Retina (tissue), 1 donor: ENCODE data around the gene DVL1.
A peak's percentile ranks its signal among the peaks of the same experiment; 100 is the strongest.
"Not testable (repeated sequence)": the region's sequence is repeated elsewhere in the genome, so short reads cannot be mapped to it uniquely, and the experiment has no call there.

Experiments used
- DNase-seq: peaks from one replicate; pipeline ENCODE4 v3.0.0-alpha.2; 2016

Gene DVL1

DNA sequence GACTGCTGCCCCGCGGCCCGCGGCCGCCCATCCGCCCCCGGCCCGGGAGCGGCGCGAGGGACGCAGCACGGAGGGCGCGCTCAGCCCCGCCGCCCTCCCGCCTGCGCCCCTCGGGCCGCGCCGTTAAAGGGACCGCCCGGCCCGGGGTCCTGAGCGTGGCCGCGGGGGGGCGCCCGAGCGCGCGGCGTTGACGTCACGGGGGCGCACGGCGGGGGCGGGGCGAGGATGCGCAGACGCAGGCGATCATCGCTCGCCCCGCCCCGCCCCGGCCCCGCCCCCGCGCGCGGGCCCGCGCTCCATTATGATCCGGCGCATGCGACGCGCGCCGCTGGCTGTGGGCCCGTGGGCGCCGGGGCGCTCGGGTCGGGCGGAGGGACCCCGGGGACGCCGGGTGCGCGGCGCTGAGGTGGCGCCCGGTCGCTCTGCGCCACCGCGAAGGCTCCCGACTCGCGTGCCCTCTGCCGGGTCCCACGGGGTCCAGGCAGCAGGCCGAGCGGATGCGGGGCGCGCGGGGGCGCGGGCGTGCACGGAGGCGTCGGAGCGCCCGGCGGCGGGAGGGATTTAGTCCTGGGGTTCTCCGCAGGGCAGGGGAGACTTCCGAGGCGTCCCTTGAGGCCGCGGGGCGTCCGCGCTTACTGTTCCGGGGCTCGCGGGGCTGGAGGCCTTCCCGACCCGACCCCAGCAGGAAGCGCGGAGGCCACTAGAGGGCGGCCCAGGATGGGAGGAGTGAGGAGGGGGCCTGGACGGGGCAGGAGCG lies at the start of gene DVL1:
TSS of gene DVL1 (minus strand) at position 163 of the 757 bp plus-strand sequence. CDS start 353 bp downstream, outside the sequence.
- DNase-seq, result peak; percentile 88

GRCh38 chr1:1398677-1399186 lies 49.5 kb upstream of the DVL1 start:
- no peak for DNase-seq

DNA sequence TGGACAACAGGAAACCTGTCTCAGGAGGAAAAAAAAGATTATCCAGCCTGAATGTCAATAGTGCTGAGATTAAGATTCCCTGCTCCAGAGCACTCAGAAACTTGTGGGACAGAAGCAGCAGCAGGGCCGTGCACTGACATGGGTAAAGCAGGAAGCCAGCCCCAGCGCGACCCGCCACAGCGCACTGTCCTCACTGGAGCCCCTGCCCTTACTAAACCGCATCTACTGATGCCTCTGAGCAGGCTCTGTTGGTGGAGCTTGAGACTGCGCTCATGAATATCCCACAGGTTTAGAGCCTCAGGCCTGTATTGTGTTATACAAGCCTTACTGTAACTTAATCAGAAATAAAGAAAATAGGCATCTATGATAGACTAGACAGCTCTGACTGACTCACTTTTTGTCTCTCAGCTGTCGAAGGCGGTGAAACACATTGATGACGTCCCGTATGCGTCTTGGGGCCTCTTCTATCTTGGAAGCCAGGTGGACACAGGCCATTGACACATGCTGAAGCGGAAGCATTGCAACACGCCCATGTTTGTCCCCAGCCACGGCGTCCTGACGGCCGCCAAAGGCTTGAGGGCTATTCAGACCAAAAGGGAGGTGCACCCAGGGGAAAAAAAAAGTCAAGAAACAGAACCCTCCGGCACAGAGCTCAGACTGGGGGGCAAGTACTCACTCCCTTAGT lies 48.8 kb upstream of the DVL1 start:
- no peak for DNase-seq

- no peak for DNase-seq
Measured at GRCh38 chr1:1395166-1395565, 45.9 kb upstream of the DVL1 start.

DNA sequence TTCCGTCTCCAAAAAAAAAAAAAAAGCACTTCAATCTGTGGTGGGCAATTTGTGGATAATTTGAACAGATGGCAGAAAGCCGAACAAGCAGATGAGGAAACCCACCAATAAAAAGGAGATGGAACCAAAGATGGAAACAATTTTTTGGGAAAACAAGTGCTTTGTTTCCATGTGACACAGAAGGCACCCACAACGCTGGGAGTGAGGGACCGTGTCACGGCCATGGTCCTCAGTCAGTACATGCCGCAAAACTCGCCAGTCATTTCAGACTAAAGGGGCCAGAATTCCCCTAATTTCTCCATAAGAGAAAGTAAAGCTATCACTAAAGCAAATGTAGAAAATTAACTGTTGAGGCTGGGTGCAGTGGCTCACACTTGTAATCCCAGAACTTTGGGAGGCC lies 44.9 kb upstream of the DVL1 start:
- DNase-seq, result no peak

DNA sequence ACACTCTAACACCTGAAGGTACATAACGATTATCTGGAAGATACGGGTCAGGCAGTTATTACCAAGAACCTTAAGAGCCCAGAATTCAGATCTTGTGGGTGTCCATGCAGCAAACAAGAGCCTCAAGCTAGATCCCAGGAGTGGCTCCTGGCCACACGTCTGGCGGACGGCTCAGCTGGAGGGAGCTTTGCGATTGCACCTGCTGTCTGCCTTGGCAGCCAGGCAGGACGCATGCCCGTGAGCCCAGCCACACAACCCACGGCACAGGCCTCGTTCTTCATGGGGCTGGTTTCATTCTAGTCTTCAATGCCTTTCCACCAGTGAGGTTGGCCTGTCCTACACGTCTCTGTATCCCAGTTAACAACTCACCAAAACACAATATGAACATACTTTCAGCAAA lies 44.2 kb upstream of the DVL1 start:
- DNase-seq, result no peak

DNA sequence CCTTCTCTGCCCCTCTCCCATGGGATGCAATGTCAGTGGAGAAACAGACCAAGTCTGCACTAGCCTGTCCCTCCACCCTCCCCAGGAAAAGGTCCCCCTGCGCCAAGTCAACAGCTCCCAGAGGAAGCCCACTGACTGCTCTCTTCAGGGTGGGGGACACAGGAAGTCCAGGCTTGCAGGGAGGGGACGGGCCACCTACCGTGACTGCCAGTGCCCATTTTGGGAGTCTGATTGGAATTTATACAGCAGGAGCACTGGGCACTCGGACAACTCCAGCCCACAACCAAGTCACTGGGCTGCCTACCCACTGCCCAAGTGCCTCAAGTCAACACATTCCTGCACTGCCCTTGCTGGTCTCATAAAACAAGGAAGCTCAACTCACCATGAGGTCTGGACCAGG lies 43.8 kb upstream of the DVL1 start:
- DNase-seq, result no peak

- DNase-seq, result no peak
Measured at GRCh38 chr1:1391225-1391624, 42.0 kb upstream of the DVL1 start.

GRCh38 chr1:1390675-1391074 lies 41.5 kb upstream of the DVL1 start:
- DNase-seq, result no peak

DNA sequence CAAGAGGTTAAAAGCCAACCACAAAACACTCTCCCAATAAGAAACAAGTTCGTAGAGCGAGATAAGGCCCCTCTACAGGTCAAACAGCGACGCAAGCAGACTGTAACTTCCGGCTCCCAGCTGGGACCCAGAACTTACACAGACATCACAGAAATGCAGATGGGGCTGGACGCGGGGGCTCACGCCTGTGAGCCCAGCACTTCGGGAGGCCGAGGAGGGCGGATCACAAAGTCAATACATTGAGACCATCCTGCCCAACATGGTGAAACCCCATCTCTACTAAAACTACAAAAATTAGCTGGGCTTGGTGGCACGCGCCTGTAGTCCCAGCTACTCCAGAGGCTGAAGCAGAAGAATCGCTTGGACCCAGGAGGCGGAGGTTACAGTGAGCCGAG lies 38.9 kb upstream of the DVL1 start:
- DNase-seq, result no peak

GRCh38 chr1:1387098-1388077 lies 38.2 kb upstream of the DVL1 start:
- DNase-seq, result no peak

DNA sequence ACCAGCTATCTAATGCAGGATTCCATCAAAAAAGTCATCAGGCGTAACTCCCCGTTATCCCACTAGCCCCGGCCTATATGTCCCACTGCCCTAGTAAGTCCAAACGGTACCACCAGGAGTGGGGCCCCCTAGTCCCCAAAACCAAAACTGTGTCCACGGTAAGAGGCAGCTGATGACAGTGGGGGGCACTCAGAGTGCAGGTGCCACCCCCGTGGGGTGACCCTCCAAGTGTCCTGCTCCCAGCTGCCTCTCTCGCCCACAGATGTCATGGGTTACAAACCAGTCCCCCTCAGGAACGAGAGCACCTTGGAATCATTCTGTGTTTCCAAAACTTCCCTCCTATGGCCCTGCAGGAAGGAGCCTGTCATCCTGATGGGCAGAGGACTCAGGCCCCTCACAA lies 36.7 kb upstream of the DVL1 start:
- no peak for DNase-seq

DNA sequence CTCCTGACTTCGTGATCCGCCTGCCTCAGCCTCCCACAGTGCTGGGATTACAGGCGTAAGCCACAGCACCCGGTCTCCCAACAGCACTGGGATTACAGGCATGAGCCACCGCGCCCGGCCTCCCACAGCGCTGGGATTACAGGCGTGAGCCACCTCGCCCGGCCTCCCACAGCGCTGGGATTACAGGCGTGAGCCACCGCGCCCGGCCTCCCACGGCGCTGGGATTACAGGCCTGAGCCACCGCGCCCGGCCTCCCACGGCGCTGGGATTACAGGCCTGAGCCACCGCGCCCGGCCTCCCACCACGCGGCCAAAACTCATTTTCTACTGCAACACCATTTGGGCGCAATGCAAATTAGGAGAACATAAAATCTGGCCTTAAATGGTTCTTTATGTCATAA lies 36.1 kb upstream of the DVL1 start:
- not testable (repeated sequence) for DNase-seq

GRCh38 chr1:1381294-1381693 lies 32.1 kb upstream of the DVL1 start:
- no peak for DNase-seq

GRCh38 chr1:1380860-1381259 lies 31.6 kb upstream of the DVL1 start:
- no peak for DNase-seq

DNA sequence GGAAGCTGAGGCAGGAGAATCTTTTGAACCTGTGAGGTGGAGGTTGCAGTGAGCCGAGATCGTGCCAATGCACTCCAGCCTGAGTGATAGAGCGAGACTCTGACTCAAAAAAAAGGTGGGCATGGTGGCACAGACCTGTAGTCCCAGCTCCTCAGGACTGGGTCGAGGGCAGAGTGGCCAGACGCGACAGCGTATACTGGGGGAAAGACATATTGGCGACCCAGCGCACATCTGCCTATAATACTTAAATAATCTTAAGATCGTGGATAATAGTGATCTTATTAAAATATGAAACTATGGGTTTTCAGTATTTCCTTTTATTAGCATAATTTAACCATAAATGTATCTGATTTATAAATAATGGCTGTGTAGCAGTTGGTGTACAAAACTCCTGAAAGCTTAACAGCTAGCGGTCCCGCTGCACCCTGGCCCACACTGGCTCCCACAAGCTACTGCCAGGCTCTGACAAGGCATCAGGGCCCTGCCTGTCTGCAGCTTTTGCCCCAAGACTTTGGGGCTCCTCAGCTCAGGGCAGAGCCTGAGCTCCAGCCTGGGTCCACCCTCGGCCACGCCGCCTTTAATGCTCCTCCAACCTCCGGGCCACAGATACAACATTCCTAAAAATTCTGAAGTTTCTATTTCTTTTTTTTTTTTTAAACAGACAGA lies 28.5 kb upstream of the DVL1 start:
- no peak for DNase-seq

- DNase-seq, result no peak
Measured at GRCh38 chr1:1376551-1377226, 27.5 kb upstream of the DVL1 start.

GRCh38 chr1:1374929-1375662 lies 25.9 kb upstream of the DVL1 start, which contains the start of gene AURKAIP1:
TSS of gene AURKAIP1 (minus strand) at chr1:1375207. CDS start at chr1:1374756, 451 bp downstream.
- peak; percentile 99 for DNase-seq

DNA sequence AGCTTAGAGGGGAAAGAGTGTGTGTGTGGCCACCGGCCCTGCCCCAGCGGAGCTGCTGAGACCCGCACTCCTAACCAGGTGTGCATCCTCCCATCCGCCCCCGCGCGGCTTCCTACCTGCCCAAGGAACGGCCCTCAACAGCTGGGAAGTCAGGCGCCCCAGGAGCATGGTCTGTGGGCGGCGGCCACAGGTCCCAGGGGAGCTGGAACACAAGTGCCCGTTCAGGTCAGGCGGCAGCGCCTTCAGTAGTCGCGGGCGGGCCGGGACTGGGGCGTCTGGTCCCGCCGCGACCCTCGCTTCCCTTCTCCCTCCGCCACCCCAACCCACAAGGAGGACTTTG lies 25.3 kb upstream of the DVL1 start:
- DNase-seq, result no peak

- DNase-seq, result no peak
Measured at GRCh38 chr1:1373815-1374588, 24.8 kb upstream of the DVL1 start.
